HG03457 (cell line): ENCODE results near the gene HSPA8.
"Not testable (repeated sequence)": the region's sequence is repeated elsewhere in the genome, so short reads cannot be mapped to it uniquely, and the experiment has no call there.

Source experiments
- ATAC-seq: cut with Tn5 transposase; IDR thresholded peaks from one replicate; pipeline ENCODE4 v1.9.1; 2021; ENCODE audit warnings: moderate number of reproducible peaks; ENCODE audit not compliant: unreplicated experiment

HSPA8 gene

DNA sequence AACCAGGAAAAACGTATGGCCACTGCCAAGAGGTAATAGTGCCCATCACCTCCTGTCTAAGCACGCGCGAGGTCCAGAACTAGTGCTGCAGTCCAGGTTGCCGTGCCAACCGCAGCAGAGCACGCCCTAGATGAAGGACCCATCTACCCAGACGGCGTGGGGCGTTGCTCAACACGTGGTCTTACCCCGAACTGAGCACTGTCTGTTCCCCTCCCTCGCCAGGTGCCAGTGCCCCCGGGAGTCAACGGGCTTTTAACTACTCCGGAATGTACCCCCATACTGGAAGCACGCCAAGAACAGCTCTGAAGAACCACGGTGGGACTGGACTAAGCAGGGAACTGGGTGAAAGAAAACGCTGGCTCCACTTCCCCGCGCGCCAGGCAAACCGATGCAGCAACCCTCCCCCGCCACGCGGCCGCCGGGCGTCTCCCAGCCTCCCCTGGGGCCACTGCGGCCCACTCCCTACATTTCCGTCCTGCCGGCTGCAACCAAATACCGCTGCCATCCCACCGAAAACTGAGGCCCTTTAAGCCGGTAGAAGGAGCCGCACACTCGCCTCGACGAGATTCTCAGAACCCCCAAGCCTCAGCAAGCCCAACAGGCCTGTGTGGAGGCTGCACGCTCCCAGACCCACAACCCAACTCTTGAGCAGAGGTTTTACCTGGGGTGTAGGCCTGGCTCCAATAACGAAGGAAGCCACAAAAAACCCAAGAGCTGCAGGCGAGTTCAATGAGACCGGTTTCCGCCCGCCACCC lies at the start of gene HSPA8:
Gene HSPA8, minus strand, starts transcription at position 734 of the 755 bp plus-strand sequence. CDS start 812 bp downstream, outside the sequence.
- ATAC-seq: peak; percentile 8

DNA sequence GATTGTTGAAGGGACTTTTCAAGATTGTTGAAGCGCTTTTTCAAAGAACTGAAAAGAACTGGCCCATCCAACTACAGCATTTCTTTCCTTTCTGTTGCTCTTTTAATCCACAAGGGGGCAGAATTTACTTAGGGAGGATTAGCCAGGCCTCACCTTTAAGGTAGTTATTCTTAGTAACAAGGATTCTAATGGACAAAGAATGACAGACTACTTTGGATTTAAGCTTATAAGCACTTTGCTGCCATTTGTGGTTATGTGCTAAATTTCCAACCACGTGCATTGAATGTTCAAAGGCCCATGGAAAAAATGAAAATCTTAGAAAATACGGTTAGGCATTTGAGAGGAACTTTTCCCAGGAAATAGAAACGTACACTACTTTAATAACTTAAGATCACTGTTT lies 49.5 kb upstream of the HSPA8 start:
- no peak for ATAC-seq

DNA sequence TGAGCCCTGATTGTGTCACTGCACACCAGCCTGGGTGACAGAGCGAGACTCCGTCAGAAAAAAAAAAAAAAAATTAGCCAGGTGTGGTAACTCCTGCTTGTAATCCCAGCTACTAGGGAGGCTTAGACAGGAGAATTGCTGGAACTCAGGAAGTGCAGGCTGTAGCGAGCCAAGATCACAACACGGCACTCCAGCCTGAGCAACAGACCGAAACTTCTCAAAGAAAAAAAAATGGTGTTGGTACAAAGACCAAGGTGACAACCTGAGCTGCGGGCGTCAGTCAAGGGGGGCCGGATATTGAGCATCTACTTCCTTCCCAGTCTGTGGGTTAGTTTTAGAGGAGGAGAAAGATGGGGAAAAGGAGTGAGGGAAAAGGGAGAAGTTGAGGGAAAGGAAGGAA lies 48.5 kb upstream of the HSPA8 start:
- ATAC-seq: no peak

DNA sequence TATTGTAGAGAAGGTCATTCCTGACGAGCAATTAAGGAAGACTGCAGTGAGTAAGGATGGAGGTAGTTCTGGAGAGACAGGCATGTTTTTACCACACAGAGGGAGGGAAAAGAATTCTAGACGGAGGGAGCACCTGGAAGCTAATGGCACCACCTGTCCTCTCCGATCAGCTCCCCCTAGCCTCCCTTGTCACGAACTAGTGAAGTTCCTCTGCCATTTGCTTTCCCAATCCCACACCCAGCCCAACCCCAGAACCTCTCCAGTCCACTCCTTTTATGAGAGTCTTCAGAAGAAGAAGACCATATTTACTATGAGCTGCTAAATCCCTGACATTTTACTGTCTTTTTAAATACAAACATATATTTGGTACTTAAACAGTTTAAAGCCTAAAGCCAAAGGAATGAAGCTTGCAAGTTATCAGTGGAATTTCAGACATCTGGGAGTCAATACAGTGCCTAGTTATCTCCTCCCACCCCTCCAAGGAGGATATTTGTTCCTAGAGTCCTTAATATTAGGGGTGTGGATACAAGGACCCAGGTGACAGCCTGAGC lies 46.1 kb upstream of the HSPA8 start:
- no peak for ATAC-seq

DNA sequence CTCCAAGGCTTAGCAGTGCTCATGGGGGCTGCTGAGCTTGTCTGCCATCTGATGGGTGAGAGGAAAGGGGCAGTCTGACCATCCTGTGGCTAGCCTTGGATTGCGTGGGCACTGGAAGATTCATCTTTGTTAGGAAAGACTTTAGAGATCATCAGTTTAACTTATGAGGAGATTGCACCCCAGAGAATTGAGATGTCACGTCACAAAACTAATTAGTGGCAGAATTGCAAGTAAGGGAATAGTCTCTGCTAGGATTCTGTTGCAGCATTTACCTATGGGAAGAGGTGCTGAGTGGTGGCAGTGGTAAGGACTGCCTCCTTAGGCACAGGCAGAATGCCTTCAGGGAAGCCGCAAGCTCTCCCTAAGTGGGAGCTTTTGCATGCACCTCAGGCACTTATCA lies 42.8 kb upstream of the HSPA8 start:
- no peak for ATAC-seq

DNA sequence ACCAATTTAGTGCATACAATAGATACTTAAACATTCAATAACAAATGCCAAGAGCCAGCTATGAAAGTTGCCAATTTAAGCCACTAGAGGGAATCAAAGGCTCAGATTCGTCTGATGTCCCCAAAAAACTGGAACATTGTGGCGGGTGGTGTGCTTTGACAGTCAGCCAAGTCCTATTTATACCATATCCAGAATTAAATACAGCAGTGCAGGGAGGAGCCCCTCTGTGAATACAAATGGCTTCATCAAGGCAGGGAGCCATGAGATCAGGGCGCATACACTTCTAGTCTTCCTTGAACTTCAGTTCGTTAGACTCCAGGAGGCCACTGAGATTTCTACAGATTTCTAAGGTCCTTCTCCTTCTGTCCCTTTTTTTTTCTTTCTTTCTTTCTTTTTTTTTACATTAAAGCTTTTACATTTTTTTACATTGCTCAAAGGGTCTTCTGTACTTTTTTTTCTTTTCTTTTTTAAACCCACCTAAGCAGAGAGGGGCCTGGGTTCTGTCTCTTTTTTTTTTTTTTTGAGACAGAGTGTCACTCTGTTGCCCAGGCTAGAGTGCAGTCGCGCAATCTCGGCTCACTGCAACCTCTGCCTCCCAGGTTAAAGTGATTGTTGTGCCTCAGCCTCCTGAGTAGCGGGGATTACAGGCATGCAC lies 41.5 kb upstream of the HSPA8 start:
- no peak for ATAC-seq

DNA sequence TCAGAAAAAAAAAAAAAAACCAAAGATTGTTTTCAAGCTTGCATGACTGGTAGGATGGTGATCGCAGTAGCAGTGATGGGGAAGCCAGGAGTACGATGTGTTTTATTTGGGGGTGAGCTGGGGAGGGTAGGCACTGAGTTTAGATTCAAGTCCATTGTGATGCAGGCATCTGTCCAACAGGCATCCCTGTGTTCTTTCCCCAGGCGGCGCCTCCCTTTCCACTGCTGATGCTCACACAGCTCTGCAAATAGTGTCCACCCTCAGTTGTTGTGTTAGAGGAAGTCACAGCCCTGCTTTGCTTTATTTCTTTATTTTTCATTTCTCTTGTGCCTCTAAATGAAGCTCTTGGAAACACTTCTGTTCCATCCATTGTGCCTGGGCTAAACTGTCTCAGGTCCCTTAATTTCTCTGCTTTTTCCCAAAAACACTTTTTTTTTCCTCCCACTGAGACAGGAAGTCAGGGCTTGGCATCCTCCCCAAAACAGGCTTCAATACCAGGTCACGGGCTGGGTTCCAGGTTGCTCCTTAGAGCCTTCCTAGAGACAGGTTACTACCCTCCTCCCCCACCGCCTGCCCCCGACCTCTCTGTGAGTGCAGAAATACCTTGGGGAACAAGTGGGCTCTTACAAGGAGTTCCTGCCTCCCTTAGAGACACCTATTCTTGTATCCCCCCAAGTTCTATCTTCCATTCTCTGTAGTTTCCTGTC lies 38.6 kb upstream of the HSPA8 start:
- no peak for ATAC-seq

DNA sequence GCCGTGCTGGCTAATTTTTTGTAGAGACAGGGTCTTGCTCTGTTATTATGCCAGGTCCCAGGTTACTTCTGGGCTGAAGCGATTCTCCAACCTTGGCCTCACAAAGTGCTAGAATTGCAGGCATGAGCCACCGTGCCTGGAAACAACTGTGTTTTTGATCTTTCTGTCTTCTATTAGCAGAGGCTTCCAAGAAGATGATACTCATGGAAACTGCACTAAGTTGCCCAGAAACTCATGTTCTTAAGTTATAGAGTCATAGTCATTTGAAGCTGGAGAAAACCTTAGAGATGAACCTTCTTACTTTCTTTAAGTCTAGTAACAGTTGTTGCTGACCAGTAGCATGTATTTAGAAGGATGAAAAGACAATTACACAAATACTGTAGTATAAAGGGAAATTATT lies 37.1 kb upstream of the HSPA8 start:
- no peak for ATAC-seq

DNA sequence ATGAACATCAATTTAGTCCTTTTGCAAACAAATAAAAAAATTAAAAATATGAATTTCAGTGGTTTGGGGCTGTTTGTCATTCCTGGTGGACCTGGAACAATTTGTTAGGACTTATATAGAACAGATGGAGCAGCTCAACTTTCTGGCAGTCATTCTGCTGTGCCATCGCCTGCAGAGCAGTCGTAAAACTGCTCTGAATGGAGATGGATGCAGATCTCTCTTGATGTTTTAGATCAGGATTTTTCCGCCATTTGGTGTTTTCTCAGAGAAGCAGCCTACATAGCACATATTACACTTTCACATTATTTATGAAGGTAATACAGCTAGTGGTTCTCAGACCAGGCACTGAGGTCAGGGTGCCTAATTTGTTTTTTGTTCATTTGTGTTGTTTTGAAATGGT lies 31.8 kb upstream of the HSPA8 start:
- ATAC-seq: no peak

DNA sequence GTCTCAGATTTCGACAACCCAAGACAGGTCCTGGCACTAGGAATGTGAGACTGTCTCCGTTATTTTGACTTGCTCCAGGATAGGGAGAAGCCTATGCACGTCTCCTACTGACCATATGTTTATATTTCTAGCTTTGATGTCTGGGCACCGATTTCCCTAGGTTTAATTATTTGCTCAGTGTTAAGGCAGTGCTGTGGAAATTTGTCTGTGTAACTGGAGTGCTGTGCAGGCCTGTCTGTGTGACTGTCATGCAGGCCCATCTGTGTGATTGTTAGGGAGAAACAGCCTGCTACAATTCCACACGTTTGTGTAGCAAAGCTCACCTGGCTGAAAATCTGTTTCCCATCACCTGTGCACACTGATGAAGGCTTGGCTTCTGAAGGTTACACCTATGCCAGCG lies 29.6 kb upstream of the HSPA8 start:
- no peak for ATAC-seq

DNA sequence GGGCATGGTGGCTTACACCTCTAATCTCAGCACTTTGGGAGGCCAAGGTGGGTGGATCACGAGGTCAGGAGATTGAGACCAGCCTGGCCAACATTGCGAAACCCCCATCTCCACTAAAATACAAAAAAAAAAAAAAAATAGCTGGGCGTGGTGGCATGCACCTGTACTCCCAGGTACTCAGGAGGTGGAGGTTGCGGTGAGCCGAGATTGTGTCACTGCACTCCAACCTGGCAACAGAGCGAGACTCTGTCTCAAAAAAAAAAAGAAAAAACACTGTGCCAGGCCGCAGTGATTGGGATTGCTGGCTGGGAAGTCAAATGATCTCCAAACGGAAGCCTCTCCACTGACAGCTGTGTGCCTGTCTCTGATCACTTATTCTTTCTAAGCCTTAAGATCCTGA lies 28.2 kb upstream of the HSPA8 start:
- not testable (repeated sequence) for ATAC-seq

DNA sequence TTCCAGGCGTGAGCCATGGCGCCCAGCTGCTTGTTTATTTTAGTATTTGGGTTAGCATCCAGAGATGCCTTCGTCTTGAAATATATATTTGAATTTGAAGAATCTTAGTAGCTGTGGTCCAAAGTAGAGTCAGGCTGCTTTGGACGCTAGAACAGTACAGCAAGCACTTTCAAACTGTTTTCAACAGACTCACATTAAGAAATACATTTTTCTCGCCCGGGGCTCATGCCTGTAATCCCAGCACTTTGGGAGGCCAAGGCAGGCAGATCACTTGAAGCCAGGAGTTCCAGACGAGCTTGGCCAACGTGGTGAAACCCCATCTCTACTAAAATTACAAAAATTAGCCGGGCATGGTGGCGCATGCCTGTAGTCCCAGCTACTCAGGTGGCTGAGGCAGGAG lies 27.0 kb upstream of the HSPA8 start:
- not testable (repeated sequence) for ATAC-seq

DNA sequence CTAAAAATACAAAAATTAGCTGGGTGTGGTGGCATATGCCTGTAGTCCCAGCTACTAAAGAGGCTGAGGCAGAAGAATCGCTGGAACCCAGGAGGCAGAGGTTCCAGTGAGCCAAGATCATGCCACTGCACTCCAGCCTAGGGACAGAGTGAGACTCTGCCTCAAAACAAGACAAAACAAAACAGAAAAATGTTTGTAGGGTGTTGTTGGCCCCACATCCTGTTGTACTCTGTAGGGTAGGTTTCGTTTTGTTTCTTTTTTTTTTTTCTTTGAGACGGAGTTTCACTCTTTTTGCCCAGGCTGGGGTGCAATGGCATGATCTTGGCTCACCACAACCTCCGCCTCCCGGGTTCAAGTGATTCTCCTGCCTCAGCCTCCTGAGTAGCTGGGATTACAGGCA lies 25.7 kb upstream of the HSPA8 start:
- not testable (repeated sequence) for ATAC-seq

DNA sequence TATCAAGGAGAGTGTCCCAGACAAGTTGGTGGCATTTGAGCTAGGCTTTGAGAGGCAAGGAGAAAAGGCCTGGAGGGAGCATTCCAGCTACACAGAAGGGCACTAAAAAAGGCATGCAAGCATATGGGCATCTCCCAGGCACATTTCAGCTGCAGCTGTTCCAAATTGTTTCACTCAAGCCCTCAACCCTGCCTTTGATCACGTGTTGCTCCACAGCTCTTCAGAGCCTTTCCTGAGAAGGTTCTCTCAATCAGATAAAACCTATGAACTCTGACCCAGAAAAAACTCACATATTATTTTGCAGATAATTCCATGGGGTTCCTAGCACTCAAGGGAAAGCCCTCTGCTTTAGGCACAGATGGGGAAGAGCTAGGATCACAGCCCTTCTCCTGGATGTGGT lies 24.4 kb upstream of the HSPA8 start:
- ATAC-seq: no peak

DNA sequence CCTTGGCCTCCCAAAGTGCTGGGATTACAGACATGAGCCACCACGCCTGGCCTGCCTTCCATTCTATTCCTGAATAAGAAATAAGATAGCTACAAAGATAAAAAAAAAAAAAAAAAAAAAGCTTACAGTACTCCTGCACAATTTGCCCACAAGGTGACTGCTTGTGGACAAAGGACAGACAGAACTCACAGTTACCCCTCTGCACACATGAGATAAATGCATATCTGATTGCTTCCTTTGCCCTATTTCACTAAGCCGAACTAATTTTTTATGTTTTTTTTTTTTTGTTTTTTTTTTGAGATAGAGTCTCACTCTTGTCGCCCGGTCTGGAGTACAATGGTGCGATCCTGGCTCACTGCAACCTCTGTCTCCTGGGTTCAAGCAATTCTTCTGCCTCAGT lies 23.6 kb upstream of the HSPA8 start:
- no peak for ATAC-seq

DNA sequence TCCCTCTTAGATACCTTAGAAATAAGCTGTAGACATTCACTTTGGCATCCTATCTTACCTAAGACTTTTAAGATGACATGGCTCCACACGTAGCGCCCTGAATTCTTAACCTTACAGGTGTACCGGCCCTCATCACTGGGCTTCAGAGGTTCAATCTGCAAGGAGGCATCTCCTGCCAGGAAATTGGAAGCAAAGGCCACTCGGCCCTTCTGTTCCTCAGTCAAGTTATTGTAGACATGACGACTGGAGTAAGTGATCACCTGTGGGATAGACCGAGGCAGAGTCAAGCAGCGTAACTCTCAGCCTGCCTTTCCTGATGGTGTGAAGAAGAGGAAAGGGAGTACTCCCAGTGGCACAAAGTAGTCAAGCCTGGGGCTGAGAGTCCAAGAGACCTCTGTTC lies 22.5 kb upstream of the HSPA8 start:
- no peak for ATAC-seq

DNA sequence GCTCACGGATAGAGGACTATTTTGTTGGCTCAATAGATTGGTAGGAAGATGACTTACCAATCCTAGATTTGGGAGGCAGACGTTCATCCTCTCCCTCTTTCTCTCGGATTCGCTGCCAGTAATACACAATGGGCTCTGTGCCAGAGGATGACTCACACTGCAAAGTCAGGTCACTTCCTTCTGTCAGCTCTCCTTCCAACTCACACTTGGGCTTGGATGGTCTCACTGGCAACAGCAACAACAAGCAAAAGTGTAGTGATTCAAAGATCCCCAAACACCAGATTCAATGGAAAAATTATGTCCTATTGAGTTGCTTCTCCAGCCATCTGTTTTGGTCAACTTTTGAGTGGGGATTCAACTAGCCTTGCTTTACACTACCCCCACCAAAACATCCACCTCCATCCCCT lies 21.7 kb upstream of the HSPA8 start:
- ATAC-seq: no peak

DNA sequence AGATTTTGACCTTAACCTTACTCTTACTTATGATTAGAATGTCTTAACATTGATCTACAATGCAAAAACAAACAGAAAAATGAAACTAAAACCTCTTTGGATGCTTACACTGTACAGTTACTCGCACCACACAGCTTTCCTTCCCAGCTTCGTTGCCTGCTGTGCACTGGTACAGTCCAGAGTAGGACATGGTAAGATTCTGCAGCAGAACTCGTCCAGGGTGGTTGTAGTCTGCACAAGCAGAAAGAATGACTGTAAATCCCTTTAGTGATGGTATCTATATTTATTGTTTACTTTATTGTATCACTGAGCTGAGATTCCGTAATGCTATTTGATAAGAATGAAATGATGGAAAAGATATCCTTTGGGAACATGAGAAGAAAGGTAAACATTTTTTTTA lies 21.0 kb upstream of the HSPA8 start:
- no peak for ATAC-seq

DNA sequence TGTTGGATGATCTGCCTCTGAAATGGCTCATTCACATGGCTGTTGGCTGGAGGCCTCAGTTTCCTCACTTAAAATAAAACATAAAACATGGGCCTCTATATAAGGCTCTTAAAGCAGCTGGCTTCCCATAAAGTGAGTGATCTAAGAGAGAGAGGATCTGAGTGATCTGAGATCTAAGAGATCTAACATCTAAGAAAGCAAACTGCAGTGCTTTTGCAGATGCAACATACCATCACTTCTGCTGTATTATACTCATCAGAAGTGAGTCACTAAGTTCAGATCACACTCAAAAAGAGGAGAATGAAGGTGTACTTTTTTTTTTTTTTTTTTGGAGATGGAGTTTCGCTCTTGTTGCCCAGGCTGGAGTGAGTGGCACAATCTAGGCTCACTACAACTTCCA lies 18.1 kb upstream of the HSPA8 start:
- no peak for ATAC-seq

DNA sequence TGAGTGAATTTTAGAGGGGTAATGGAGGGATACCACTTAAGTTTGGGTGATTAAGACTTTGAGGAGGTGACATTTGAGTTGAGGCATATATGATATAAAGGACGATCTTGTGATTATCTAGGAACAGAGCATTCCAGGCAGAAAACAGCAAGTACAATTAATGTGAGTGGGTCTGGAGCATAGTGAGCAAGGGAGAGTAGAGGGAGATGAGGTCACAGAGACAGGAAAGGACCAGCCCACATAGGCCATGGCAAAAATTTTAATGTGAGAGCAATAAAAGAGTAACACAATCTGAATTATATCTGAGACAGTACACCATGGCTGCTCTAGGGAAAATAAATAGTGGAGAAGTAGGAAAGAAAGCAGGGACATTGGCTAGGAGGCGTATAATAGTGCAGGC lies 14.5 kb upstream of the HSPA8 start:
- ATAC-seq: no peak

DNA sequence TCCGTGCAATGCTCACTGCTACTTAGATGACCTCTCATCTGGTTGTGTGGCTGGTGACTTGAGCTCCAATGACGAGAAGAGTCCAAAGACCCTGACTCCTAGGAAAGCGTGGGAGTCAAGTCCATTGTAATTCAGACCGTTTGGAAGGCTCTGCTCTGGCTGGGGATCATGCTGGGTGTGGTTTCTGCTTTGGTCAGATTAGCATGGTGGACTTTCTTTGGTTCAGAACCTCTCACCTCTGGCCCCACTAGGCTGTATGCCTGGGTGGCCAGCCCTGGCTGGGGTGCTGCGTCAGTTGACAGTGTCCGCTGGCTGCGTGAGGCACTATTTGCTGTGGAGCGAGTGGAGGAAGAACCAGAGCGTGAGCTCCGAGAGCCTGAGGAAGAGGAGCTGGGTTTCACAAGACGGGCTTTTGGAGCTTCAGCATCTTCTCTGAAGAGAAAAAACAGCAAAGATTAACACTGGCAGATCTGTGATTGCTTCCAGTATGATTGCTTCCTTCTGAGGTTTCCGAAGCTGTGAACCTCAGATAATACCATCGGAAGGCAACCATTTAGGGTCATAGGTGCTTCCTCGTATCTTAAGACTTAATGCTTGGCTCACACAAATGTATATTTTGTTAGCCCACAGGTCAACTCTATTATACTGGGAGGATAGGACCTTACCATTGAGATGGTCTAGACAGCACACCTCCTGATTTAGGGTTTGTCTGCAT lies 11.6 kb upstream of the HSPA8 start:
- no peak for ATAC-seq
